Smooth muscle cell (in vitro differentiated cells): ENCODE results near the gene DUS1L. TPM values are rescaled to one million over a fixed set of nuclear protein-coding genes. Genes with fewer than 3 reads are reported as not detected.

Experiments
- DNase-seq: peaks from one replicate; lab custom pipeline; 2025; ENCODE audit not compliant: unreplicated experiment; lab: John Stamatoyannopoulos, UW
- H2AFZ ChIP-seq: fragments of 200-600 bp; sonication (generic); 2 replicates; pipeline ENCODE4 v1.6.0; 2016; ENCODE audit warnings: antibody characterized with exemption, low read depth, mild to moderate bottlenecking
- H3F3A ChIP-seq: fragments of 200-600 bp; sonication (generic); 2 replicates; pipeline ENCODE4 v1.6.0; 2017; ENCODE audit warnings: antibody characterized with exemption, low read depth
- H3K27ac ChIP-seq: fragments of 200-600 bp; sonication (generic); 2 replicates; pipeline ENCODE4 v1.5.1; 2016; ENCODE audit warnings: low read depth, mild to moderate bottlenecking
- H3K27me3 ChIP-seq: fragments of 200-600 bp; sonication (generic); 2 replicates; pipeline ENCODE4 v1.6.1; 2016; ENCODE audit warnings: low read depth, mild to moderate bottlenecking
- H3K36me3 ChIP-seq: fragments of 200-600 bp; sonication (generic); 2 replicates; pipeline ENCODE4 v1.5.1; 2016; ENCODE audit warnings: low read depth
- H3K4me1 ChIP-seq: fragments of 200-600 bp; sonication (generic); 2 replicates; pipeline ENCODE4 v1.5.1; 2016; ENCODE audit warnings: low read depth
- H3K4me2 ChIP-seq: fragments of 200-600 bp; sonication (generic); 2 replicates; pipeline ENCODE4 v1.6.0; 2016; ENCODE audit warnings: mild to moderate bottlenecking
- H3K4me3 ChIP-seq: fragments of 200-600 bp; sonication (generic); 2 replicates; pipeline ENCODE4 v1.5.1; 2016; ENCODE audit warnings: mild to moderate bottlenecking
- H3K79me2 ChIP-seq: fragments of 200-600 bp; sonication (generic); 2 replicates; pipeline ENCODE4 v1.6.0; 2016; ENCODE audit warnings: low read depth, mild to moderate bottlenecking
- H3K9ac ChIP-seq: fragments of 200-600 bp; sonication (generic); 2 replicates; pipeline ENCODE4 v1.6.0; 2016; ENCODE audit warnings: low read depth
- H3K9me3 ChIP-seq: fragments of 200-600 bp; sonication (generic); replicated peaks from 2 replicates; pipeline ENCODE4 v1.5.1; 2016; ENCODE audit warnings: low read depth
- H4K20me1 ChIP-seq: fragments of 200-600 bp; sonication (generic); 2 replicates; pipeline ENCODE4 v1.6.0; 2016; ENCODE audit warnings: low read depth
- WGBS: methylation state at CpG from one replicate; pipeline ENCODE4 v1.1.7; 2016; ENCODE audit warnings: low lambda C conversion rate; 5-methylcytosine and 5-hydroxymethylcytosine counted together
- polyA plus RNA-seq: library from polyadenylated mRNA; unstranded; fragments of >200 nt; fragmentation: Nextera tagmentation; extraction: Ambion mirVana; gene quantifications from 2 replicates; pipeline ENCODE4 v1.2.1, GENCODE V29; 2016
- total RNA-seq: library from RNA; depleted of rRNA; stranded (reverse); fragments of >200 nt; gene quantifications from 2 replicates; pipeline ENCODE4 v1.2.3, GENCODE V29; 2014
- TF ChIP-seq, protein P1 (sequence below): fragments of 200-600 bp; sonication (generic); IDR thresholded peaks from 2 replicates; pipeline ENCODE4 v1.5.1; 2017; ENCODE audit warnings: borderline replicate concordance, mild to moderate bottlenecking, antibody characterized with exemption; ENCODE audit not compliant: insufficient read depth, poor library complexity, severe bottlenecking

Gene DUS1L
- total and polyA plus RNA-seq, 2 experiments from 2014 or later: 49.4 to 125 TPM

DNA sequence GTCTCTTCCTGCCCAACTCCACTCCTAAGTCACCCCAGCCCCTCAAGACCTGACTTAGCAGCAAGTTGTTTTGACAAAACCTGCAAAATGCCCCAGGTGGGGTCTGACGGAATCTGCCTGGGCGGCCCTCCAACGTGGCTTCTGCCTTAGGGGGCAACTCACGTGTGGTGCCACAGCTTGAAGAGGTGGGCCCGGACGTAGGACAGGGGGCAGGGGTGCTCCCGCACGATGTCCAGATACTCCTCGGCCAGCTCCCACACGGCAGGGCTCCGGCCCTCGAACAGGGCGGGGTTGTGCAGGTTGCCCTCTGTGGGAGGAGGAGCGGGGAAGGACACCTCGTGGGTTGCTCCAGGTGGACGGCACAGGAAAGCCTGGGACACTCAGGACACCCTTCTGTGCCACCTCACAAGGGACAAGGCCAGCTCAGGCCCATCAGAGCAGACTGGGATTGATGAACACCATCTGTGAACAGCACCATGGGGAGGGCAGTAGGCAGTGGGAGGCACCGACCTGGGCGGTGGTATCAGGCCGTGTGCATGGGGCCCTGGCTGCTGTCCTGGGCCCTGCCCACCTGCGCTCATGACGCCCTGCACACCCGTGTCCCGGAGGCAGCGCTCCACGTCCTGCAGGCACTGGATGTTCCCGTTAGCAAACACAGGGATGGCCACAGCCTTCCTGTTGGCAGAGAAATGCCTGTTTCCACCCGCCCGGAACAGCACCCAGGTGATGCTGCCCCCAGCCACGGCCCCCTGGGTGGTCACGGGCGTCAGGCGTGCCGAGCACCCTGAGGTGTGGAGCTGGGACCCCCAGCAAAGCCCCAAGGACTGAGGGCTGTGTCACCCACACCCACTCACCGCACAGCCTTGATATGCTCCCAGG is 4.3 kb downstream of the DUS1L start:
- Histone ChIP-seq H3K27me3 (no peaks in the 10 kb centered on the region), H2AFZ (no peak overlapping the region), H3K9me3 (no peaks in the 10 kb centered on the region), H3K36me3 (no peaks in the 10 kb centered on the region), H3K4me2 (no peak overlapping the region), H3F3A (no peaks in the 10 kb centered on the region), H3K4me3 (no peak overlapping the region), H4K20me1 (no peaks in the 10 kb centered on the region), H3K4me1 (peaks cover 6% of the 10 kb centered on the region), H3K27ac (no peak overlapping the region), H3K9ac (no peak overlapping the region), H3K79me2 (peaks cover 5% of the 10 kb centered on the region)
- 97% methylated on average over 34 of the region's 34 CpGs for WGBS
- TF ChIP-seq, protein P1, sequence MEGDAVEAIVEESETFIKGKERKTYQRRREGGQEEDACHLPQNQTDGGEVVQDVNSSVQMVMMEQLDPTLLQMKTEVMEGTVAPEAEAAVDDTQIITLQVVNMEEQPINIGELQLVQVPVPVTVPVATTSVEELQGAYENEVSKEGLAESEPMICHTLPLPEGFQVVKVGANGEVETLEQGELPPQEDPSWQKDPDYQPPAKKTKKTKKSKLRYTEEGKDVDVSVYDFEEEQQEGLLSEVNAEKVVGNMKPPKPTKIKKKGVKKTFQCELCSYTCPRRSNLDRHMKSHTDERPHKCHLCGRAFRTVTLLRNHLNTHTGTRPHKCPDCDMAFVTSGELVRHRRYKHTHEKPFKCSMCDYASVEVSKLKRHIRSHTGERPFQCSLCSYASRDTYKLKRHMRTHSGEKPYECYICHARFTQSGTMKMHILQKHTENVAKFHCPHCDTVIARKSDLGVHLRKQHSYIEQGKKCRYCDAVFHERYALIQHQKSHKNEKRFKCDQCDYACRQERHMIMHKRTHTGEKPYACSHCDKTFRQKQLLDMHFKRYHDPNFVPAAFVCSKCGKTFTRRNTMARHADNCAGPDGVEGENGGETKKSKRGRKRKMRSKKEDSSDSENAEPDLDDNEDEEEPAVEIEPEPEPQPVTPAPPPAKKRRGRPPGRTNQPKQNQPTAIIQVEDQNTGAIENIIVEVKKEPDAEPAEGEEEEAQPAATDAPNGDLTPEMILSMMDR: no peak
- DNase-seq: no peak

DNA sequence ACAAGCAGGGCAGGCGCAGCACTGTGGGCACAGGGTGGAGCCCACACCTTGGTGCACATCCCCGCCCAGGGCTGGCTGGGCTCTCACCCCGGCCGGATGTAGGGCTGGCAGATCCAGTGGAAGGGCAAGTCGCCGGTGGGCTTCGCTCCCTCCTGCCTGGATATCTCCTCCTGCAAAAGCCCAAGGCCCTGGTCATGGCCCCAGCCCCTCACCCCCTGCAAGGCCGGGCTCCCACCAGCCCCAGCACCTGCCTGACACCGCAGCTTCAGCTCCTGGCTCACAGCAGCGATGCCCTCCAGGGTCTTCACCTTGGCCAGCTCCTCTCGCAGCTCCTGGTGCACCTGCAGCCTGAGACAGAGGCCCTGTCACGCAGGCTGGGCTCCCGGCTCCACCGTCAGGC is 5.0 kb downstream of the DUS1L start:
- H3K4me3 ChIP-seq: no peak overlapping the region
- no peaks in the 10 kb centered on the region for H3K36me3 ChIP-seq
- WGBS: 91% methylated on average over 14 of the region's 14 CpGs
- H3K4me2 ChIP-seq: no peak overlapping the region
- DNase-seq: no peak
- no peaks in the 10 kb centered on the region for H3K27me3 ChIP-seq
- H2AFZ ChIP-seq: no peak overlapping the region
- peaks cover 6% of the 10 kb centered on the region for H3K4me1 ChIP-seq
- no peaks in the 10 kb centered on the region for H3F3A ChIP-seq
- no peaks in the 10 kb centered on the region for H4K20me1 ChIP-seq
- H3K9me3 ChIP-seq: no peaks in the 10 kb centered on the region
- H3K9ac ChIP-seq: no peak overlapping the region
- peaks cover 5% of the 10 kb centered on the region for H3K79me2 ChIP-seq
- TF ChIP-seq, protein P1: no peak
- no peak overlapping the region for H3K27ac ChIP-seq

DNA sequence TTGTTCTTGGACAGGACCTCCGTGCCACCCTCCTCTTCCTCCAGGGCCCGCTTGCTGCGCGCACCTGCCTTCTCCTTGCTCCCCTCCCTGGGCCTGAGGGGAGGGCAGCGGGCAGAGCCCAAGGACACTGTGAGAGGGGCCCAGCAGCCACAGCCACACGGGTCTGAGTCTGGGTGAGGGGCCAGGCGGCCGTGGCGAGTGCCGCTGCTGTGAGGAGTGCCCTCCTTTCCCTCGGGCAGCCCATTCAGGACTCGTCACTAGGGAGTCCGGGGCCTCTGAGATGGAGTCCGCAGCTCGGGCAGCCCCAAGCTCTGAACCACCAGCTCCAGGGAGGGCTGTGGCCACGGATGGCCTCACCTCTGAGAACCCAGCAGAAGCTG is 5.6 kb downstream of the DUS1L start:
- no peak for DNase-seq
- H3K27me3 ChIP-seq: no peaks in the 10 kb centered on the region
- no peaks in the 10 kb centered on the region for H3K9me3 ChIP-seq
- WGBS: 97% methylated on average over 16 of the region's 16 CpGs
- peaks cover 5% of the 10 kb centered on the region for H3K4me1 ChIP-seq
- peaks cover 5% of the 10 kb centered on the region for H3K79me2 ChIP-seq
- H4K20me1 ChIP-seq: no peaks in the 10 kb centered on the region
- no peak overlapping the region for H3K4me3 ChIP-seq
- no peak overlapping the region for H2AFZ ChIP-seq
- H3K9ac ChIP-seq: no peak overlapping the region
- TF ChIP-seq, protein P1: no peak
- no peaks in the 10 kb centered on the region for H3K36me3 ChIP-seq
- no peak overlapping the region for H3K27ac ChIP-seq
- H3K4me2 ChIP-seq: no peak overlapping the region
- no peaks in the 10 kb centered on the region for H3F3A ChIP-seq
